ENCODE measurements around the gene SEZ6.

Gene SEZ6

DNA sequence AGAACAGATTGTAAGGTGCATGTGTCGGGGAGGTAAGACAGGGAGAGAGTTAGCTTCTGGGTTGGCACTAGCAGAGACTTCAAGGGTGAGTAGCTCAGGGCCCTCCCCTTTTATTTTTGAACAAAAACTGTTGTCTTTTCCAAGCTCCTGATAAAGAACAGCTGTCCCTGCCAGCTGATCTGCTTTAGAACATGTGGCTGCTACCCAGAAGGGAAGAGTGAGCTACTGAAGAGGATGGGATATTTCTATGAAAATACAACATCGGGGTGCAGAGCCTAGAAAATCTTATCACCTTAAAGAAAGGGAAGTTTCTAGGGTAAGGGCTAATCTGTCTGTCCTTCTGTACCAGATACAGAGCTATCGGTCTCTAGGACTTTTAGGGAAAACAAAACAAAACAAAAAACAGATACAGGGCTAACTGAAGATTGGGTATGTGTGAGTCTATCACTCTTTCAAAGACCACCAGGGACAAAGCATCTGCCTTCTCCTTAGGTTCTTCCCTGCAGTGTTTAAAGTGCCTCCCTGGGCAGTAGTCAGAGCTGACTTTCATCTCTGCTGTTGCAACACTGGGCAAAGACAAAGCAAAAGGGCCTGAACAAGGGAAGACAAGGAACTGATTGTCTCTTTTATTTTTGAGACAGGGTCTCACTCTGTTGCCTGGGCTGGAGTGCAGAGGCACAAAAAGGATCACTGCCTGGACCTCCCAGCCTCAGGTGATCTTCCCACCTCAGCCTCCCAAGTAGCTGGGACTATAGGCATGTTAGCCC lies 97.9 kb downstream of the SEZ6 start:
- in situ Hi-C loops (cut with MboI; ENCODE audit: low sequenced_read_pairs) = no loop called here

DNA sequence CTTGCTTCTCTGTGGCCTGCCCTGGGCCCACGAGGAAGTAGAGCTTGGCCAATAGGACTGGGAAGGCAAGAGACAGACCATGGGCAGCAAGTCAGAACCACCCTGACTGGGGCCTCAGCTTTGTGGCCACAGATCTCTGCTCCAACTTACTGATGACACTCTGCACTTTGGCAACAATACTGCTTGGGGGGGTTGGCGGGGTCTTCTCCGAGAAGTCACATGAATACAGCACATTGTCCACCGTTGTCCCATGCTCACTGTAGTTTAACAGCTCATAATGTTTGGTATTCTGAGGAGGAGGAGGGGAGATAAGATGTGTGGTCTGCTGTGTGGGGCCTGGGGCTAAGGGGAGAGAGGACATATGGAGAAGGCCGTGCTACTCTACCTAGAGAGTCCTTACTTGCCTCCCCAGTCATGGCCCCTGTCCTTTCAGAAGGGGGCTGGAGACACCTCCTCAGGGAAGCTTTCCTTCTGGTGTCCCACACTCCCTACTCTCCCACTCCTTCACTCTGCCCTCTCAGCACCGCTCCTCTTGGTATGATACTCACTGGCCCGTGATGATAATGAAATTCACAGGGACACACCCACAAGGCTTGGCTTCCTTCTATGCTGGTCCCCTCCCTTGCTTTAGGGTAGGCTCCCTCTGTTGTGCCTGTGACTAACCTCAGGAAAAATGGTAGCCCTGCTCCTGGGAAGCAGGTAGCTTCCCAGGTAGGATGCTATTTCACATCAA lies 99.0 kb downstream of the SEZ6 start:
- in situ Hi-C loops (cut with MboI; ENCODE audit: low sequenced_read_pairs) = no loop called here

DNA sequence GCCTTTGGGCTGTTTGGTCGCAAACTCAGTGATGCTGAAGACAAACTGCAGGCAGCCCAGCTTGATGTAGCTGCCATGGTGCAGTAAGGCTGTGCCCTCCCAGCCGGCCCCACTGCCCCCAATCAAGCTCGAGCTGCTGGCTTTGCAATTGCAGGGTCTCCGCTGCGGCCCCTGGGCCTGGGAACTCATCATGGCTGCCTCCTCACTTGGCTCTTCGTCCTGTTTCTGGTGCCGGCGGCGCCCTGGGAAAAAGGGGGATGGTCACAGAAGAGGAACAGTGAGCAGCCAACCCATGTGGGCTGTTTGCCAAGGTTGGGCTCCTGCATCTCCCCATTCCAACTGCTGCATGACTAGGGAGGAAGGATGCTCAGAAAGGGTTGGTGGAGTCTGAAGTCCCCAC lies 99.6 kb downstream of the SEZ6 start:
- in situ Hi-C loops (cut with MboI; ENCODE audit: low sequenced_read_pairs) = no loop called here
